RWPE2 (cell line): ENCODE data around the gene CEP41.
A peak's percentile ranks its signal among the peaks of the same experiment; 100 is the strongest.

Source experiments
- ATAC-seq: fragments of 200-7000 bp; cut with Tn5 transposase; 3 replicates; pipeline ENCODE4 v1.9.1; 2021; ENCODE audit warnings: low read depth
- DNase-seq: peaks from one replicate; pipeline ENCODE4 v3.0.0-alpha.2; 2020; ENCODE audit warnings: low spot score
- H3K27ac ChIP-seq: fragments of 450-650 bp; 2 replicates; pipeline ENCODE4 v1.5.1; 2017; ENCODE audit warnings: mild to moderate bottlenecking; ENCODE audit not compliant: poor library complexity, severe bottlenecking
- H3K27me3 ChIP-seq: fragments of 250-450 bp; sonication (Bioruptor Pico); 2 replicates; pipeline ENCODE4 v1.5.1; 2021; ENCODE audit warnings: mild to moderate bottlenecking, moderate library complexity; ENCODE audit not compliant: insufficient read depth, poor library complexity, severe bottlenecking
- H3K36me3 ChIP-seq: fragments of 250-450 bp; sonication (Bioruptor Pico); 2 replicates; pipeline ENCODE4 v1.5.1; 2020; ENCODE audit warnings: low read depth, mild to moderate bottlenecking, moderate library complexity
- H3K4me1 ChIP-seq: fragments of 250-450 bp; sonication (Bioruptor Pico); 2 replicates; pipeline ENCODE4 v1.5.1; 2021; ENCODE audit warnings: mild to moderate bottlenecking, moderate library complexity; ENCODE audit not compliant: insufficient read depth, poor library complexity, severe bottlenecking
- H3K4me3 ChIP-seq: fragments of 250-450 bp; sonication (Bioruptor Pico); 2 replicates; pipeline ENCODE4 v1.5.1; 2021; ENCODE audit warnings: mild to moderate bottlenecking, moderate library complexity; ENCODE audit not compliant: severe bottlenecking
- H3K9me3 ChIP-seq: fragments of 250-450 bp; sonication (Bioruptor Pico); 2 replicates; pipeline ENCODE4 v1.5.1; 2021; ENCODE audit warnings: mild to moderate bottlenecking, moderate library complexity; ENCODE audit not compliant: severe bottlenecking
- TF ChIP-seq, protein P1 (sequence below): fragments of 450-650 bp; IDR thresholded peaks from one replicate; pipeline ENCODE4 v1.5.1; 2017; ENCODE audit warnings: mild to moderate bottlenecking, moderate library complexity; ENCODE audit not compliant: poor library complexity, severe bottlenecking

Gene CEP41, protein sequence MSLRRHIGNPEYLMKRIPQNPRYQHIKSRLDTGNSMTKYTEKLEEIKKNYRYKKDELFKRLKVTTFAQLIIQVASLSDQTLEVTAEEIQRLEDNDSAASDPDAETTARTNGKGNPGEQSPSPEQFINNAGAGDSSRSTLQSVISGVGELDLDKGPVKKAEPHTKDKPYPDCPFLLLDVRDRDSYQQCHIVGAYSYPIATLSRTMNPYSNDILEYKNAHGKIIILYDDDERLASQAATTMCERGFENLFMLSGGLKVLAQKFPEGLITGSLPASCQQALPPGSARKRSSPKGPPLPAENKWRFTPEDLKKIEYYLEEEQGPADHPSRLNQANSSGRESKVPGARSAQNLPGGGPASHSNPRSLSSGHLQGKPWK

DNA sequence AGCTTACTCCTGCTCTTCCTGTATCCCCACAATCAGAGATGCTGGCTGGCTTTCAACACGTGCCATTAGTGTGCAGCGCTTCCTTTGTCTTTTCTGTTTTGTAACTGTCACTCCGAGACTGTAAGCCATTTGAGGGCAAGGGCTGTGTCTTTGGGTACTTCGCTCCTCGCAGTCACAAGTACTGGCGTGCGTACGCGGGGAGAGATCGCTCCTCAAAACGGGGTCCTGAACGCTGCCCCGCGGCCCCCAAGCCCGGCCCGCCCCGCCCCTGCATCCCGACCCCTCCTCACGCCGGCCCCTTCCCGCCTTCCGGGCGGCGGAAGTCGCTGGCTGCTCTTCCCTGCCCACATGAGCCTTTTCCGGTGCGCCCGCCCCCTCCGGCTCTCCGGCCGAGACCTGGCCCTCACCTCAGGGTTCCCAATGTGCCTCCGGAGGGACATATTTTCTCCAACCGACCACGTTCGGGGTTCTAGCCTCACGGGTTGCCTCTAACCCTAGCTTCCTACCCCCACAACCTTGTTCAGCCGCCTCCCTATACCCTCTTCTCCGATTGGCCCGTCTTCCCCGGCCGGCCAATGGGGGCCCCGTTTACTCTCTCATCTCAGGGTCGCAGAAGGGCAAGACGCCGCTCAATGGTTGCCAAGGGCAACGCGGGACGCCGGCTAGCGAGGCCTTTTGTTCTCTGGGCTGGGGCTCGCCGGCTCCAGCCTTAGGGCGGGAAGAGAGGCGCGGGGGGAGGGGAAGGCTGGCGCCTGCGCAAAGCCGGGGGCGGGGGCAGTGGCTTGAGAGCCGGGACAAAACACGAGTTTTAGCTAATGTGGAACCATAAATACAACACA is at the start of gene CEP41:
Gene CEP41 (minus strand): TSS at position 490 of the 839 bp plus-strand sequence. CDS start 50 bp downstream, at position 440.
- H3K27ac ChIP-seq, result peak within 1 kb of the TSS; percentile 76

DNA sequence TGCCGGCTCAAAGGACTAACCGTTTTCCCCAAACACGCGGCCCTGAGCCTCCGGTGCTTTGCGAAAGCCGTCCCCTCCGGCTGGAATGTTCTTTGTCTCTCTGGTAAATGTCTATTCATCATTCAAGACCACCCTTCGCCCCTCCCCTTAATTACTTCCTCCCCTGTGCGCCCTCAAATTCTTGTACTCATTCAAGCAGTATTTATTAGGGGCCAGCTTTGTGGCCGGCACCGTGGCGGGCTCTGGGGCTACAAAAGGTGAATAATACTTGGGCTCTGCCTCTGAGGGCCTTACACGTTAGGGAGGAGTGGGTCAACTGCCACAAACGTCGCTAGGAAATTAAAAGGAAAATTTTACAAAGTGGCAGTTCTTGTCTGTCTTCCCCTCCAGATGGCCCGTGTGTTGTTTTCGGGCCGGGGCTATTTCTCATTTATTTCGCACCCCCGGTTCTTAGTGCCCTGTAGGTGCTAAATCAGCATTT is 49.5 kb upstream of the CEP41 start:
- ATAC-seq (no peak), DNase-seq (no peak)
- TF ChIP-seq, protein P1, sequence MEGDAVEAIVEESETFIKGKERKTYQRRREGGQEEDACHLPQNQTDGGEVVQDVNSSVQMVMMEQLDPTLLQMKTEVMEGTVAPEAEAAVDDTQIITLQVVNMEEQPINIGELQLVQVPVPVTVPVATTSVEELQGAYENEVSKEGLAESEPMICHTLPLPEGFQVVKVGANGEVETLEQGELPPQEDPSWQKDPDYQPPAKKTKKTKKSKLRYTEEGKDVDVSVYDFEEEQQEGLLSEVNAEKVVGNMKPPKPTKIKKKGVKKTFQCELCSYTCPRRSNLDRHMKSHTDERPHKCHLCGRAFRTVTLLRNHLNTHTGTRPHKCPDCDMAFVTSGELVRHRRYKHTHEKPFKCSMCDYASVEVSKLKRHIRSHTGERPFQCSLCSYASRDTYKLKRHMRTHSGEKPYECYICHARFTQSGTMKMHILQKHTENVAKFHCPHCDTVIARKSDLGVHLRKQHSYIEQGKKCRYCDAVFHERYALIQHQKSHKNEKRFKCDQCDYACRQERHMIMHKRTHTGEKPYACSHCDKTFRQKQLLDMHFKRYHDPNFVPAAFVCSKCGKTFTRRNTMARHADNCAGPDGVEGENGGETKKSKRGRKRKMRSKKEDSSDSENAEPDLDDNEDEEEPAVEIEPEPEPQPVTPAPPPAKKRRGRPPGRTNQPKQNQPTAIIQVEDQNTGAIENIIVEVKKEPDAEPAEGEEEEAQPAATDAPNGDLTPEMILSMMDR, result no peak
- Histone ChIP-seq H3K9me3 (no peaks in the 10 kb centered on the region), H3K27ac (no peak overlapping the region), H3K4me1 (peaks cover 7% of the 10 kb centered on the region), H3K4me3 (peak overlapping the region; percentile 40), H3K27me3 (no peaks in the 10 kb centered on the region), H3K36me3 (no peaks in the 10 kb centered on the region)

More for the DNA sequence above, at the start of gene CEP41:
- ATAC-seq (peak; percentile 98), DNase-seq (peak; percentile 93)
- Histone ChIP-seq H3K4me3 (peak within 1 kb of the TSS; percentile 59), H3K4me1 (peaks cover 12% of the 10 kb centered on the region), H3K36me3 (no peaks in the 10 kb centered on the region), H3K27me3 (no peaks in the 10 kb centered on the region), H3K9me3 (no peaks in the 10 kb centered on the region)
- TF ChIP-seq, protein P1, result no peak

DNA sequence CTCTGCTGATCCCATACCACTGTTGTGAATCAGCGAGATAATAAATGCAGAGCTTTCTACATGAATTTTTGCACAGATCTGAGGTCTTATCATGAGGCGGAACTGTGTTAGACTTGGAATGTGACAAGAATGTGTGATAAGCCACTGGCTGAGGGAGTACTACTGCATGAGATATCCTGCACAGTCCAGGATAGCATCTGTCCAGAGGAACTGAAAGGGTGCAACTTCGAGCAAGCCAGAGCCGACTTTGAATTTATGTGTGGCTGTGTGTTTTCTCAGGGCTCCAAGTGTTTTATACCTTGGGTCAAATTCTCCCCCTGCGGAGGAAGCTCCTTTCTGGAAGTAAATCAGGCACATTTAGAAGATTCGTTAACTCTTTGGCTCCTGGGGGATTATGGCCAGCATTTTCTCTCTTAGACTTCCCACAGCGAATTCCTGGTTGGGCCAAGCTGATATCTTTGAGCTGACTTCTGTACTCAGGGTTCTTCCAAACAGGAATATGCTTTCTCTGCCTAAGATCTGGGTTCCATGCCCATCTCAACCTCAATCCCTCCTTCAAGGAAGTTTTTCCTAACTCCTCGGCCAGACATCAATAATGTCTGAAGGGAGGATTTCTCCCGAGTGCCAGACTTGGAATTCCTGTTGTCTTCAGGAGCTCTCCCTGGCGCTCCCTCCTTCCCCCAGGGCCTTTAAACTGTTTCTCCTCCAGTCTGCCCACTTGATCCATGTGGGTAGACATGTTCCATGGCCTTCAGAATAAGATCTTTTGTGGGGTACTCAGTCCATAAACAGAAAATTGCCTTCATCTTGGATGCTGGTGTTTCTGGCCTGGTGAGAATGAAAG is 48.5 kb upstream of the CEP41 start:
- Histone ChIP-seq H3K4me1 (peaks cover 7% of the 10 kb centered on the region), H3K27me3 (no peaks in the 10 kb centered on the region), H3K4me3 (no peak overlapping the region), H3K9me3 (no peaks in the 10 kb centered on the region), H3K27ac (no peak overlapping the region), H3K36me3 (no peaks in the 10 kb centered on the region)
- TF ChIP-seq, protein P1, result no peak
- ATAC-seq (no peak), DNase-seq (no peak)

DNA sequence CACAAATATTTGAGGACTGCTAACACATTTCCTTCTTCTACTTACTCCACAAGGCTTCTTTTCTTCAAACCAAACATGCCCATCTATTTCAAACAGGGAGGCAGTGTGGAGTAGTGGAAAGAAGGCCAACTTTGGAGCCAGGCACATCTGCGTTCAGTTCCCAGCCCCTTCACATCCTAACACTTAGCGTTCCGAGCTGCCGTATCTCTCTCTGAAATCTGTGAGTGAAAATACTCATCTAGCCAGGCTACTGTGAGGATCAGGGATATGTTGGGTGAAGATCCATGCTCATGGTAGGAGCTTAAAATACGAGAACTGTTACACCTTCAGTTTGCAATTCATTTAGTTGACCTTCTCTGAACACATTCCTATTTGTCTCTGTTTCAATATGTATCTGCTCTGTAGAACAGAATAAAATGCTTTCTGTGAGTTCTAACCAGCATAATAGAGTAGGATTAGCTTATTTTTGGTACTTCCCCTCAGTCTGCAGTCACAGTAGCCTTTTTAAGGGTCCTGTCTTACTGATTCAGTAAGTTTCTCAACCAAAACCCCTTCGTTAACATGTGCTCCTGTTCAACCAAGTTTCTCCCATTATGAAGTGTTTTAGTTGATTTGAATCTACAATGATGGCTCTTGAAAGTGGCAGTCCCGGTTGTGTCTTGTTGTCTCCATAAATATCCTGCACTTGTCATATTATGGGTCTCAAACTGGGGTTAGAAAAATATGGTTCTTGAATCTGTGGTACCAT is 47.8 kb upstream of the CEP41 start:
- Histone ChIP-seq H3K36me3 (no peaks in the 10 kb centered on the region), H3K4me3 (no peak overlapping the region), H3K27me3 (no peaks in the 10 kb centered on the region), H3K27ac (no peak overlapping the region), H3K4me1 (peaks cover 7% of the 10 kb centered on the region), H3K9me3 (no peaks in the 10 kb centered on the region)
- DNase-seq (no peak), ATAC-seq (no peak)
- TF ChIP-seq, protein P1, result no peak
